BLaER1 treated with 17β-estradiol and CSF1 and Interleukin-3, amounts not matched to agents 10 nM and 100 nM (cell line): ENCODE measurements around the gene SLC25A30.

Experiments used
- H3K27ac ChIP-seq, 11 experiments: shearing (Covaris generic); formaldehyde crosslinking; 2 replicates each; pipeline ENCODE4 v1.8.1; 2022
- H3K27me3 ChIP-seq, 11 experiments: shearing (Covaris generic); formaldehyde crosslinking; 2 replicates each; pipeline ENCODE4 v1.8.1; 2022
- H3K36me3 ChIP-seq, 11 experiments: shearing (Covaris generic); formaldehyde crosslinking; 2 replicates each; pipeline ENCODE4 v1.8.1; 2022
- H3K4me1 ChIP-seq, 10 experiments: shearing (Covaris generic); formaldehyde crosslinking; 2 replicates each; pipeline ENCODE4 v1.8.1; 2022
- H3K4me2 ChIP-seq, 11 experiments: shearing (Covaris generic); formaldehyde crosslinking; 2 replicates each; pipeline ENCODE4 v1.8.1; 2022
- H3K4me3 ChIP-seq, 10 experiments: shearing (Covaris generic); formaldehyde crosslinking; 2 replicates each; pipeline ENCODE4 v1.8.1; 2022
- H3K9ac ChIP-seq, 11 experiments: shearing (Covaris generic); formaldehyde crosslinking; 2 replicates each; pipeline ENCODE4 v1.8.1; 2022
- H3K9me3 ChIP-seq, 11 experiments: shearing (Covaris generic); formaldehyde crosslinking; replicated peaks in 1 of 11; 2 replicates each; pipeline ENCODE4 v1.8.1; 2022
- H4K20me1 ChIP-seq, 11 experiments: shearing (Covaris generic); formaldehyde crosslinking; 2 replicates each; pipeline ENCODE4 v1.8.1; 2022
- Cebpa-rat ChIP-seq, 11 experiments: shearing (Covaris generic); IDR thresholded peaks; 2 replicates each; pipeline ENCODE4 v1.8.1; 2022

Gene SLC25A30

GRCh38 chr13:45417790-45418534 is at the start of gene SLC25A30:
SLC25A30 (minus strand) TSS chr13:45418373; CDS start chr13:45411425, 6,948 bp downstream.
- peaks cover 0 to 9% (median 0%) of the 10 kb centered on the region in 11 experiments; a peak in 3 of 22 replicates for H3K36me3 ChIP-seq
- no peaks in the 10 kb centered on the region for H3K9me3 ChIP-seq
- H3K27me3 ChIP-seq: no peaks in the 10 kb centered on the region
- peak within 1 kb of the TSS; percentile 79 to 94 (median 91) for H3K4me2 ChIP-seq
- no peak for TF ChIP-seq Cebpa-rat (IDR thresholded peaks at IDR 0.05)
- peak within 1 kb of the TSS; percentile 64 to 86 (median 78) for H3K4me3 ChIP-seq
- peaks cover 0 to 15% (median 0%) of the 10 kb centered on the region in 11 experiments; a peak in 7 of 22 replicates for H4K20me1 ChIP-seq
- H3K9ac ChIP-seq: peak within 1 kb of the TSS; percentile 80 to 89 (median 83)
- peak within 1 kb of the TSS; percentile 71 to 89 (median 83); a peak in 21 of 22 replicates for H3K27ac ChIP-seq
- peaks cover 10 to 19% (median 13%) of the 10 kb centered on the region in 10 experiments for H3K4me1 ChIP-seq

GRCh38 chr13:45466359-45466758 is 48.2 kb upstream of the SLC25A30 start:
- peak overlapping the region; percentile 71 to 94 (median 89) for H3K4me2 ChIP-seq
- H3K4me1 ChIP-seq: peaks cover 22 to 37% (median 30%) of the 10 kb centered on the region in 10 experiments
- H3K27me3 ChIP-seq: no peaks in the 10 kb centered on the region
- TF ChIP-seq Cebpa-rat (IDR thresholded peaks at IDR 0.05): no peak
- peak overlapping the region in 10 of 11 experiments; percentile 88 to 97 (median 94); a peak in 12 of 22 replicates for H3K9ac ChIP-seq
- H3K36me3 ChIP-seq: peaks cover 3 to 39% (median 15%) of the 10 kb centered on the region in 11 experiments; a peak in 12 of 22 replicates
- no peak overlapping the region for H3K27ac ChIP-seq
- H3K4me3 ChIP-seq: peak overlapping the region; percentile 83 to 98 (median 90); a peak in 15 of 20 replicates
- peaks cover 21 to 64% (median 57%) of the 10 kb centered on the region in 11 experiments; a peak in 20 of 22 replicates for H4K20me1 ChIP-seq
- peaks cover 0 to 6% (median 0%) of the 10 kb centered on the region in 11 experiments; a peak in 2 of 22 replicates for H3K9me3 ChIP-seq

GRCh38 chr13:45464687-45465453 is 46.7 kb upstream of the SLC25A30 start, which contains the start of gene COG3:
COG3 (plus strand) TSS chr13:45464939; CDS start chr13:45465037, 98 bp downstream.
- peaks cover 22 to 37% (median 30%) of the 10 kb centered on the region in 10 experiments for H3K4me1 ChIP-seq
- peaks cover 1 to 5% (median 4%) of the 10 kb centered on the region in 11 experiments; a peak in 17 of 22 replicates for H3K9me3 ChIP-seq
- peak within 1 kb of the TSS; percentile 86 to 96 (median 91) for H3K27ac ChIP-seq

GRCh38 chr13:45464141-45464686 is 46.0 kb upstream of the SLC25A30 start:
- Histone ChIP-seq H3K27ac (peak overlapping the region; percentile 86 to 96 (median 91)), H3K4me3 (peak overlapping the region; percentile 83 to 98 (median 90)), H3K9ac (peak overlapping the region; percentile 88 to 97 (median 94); a peak in 21 of 22 replicates), H3K36me3 (peaks cover 0 to 24% (median 12%) of the 10 kb centered on the region in 11 experiments; a peak in 5 of 22 replicates), H3K27me3 (no peaks in the 10 kb centered on the region), H3K4me1 (peaks cover 22 to 37% (median 30%) of the 10 kb centered on the region in 10 experiments), H4K20me1 (peaks cover 21 to 43% (median 39%) of the 10 kb centered on the region in 11 experiments; a peak in 20 of 22 replicates), H3K9me3 (peaks cover 8 to 12% (median 11%) of the 10 kb centered on the region in 11 experiments; a peak in 19 of 22 replicates), H3K4me2 (peak overlapping the region; percentile 83 to 95 (median 88))
- no peak for TF ChIP-seq Cebpa-rat (IDR thresholded peaks at IDR 0.05)

More at GRCh38 chr13:45464687-45465453, 46.7 kb upstream of the SLC25A30 start, which contains the start of gene COG3:
- TF ChIP-seq Cebpa-rat (IDR thresholded peaks at IDR 0.05): no peak
- Histone ChIP-seq H4K20me1 (peaks cover 21 to 49% (median 43%) of the 10 kb centered on the region in 11 experiments; a peak in 20 of 22 replicates), H3K36me3 (peaks cover 0 to 24% (median 12%) of the 10 kb centered on the region in 11 experiments; a peak in 5 of 22 replicates), H3K9ac (peak within 1 kb of the TSS; percentile 88 to 97 (median 94)), H3K4me2 (peak within 1 kb of the TSS; percentile 83 to 95 (median 91)), H3K4me3 (peak within 1 kb of the TSS; percentile 83 to 98 (median 90)), H3K27me3 (no peaks in the 10 kb centered on the region)

GRCh38 chr13:45456196-45456972 is 38.2 kb upstream of the SLC25A30 start:
- Histone ChIP-seq H3K9ac (no peak overlapping the region), H3K4me2 (no peak overlapping the region), H3K27me3 (no peaks in the 10 kb centered on the region), H3K9me3 (peaks cover 33 to 46% (median 41%) of the 10 kb centered on the region in 11 experiments), H3K27ac (no peak overlapping the region), H3K36me3 (no peaks in the 10 kb centered on the region), H4K20me1 (no peaks in the 10 kb centered on the region), H3K4me3 (no peak overlapping the region), H3K4me1 (0 out of 20 replicates have a peak, but pooled peaks cover 0 to 5% (median 0%) of the 10 kb centered on the region in 10 experiments)
- no peak for TF ChIP-seq Cebpa-rat (IDR thresholded peaks at IDR 0.05)

GRCh38 chr13:45454204-45454603 is 36.0 kb upstream of the SLC25A30 start:
- no peaks in the 10 kb centered on the region for H3K36me3 ChIP-seq
- 0 out of 20 replicates have a peak, but pooled peaks cover 0 to 5% (median 0%) of the 10 kb centered on the region in 10 experiments for H3K4me1 ChIP-seq
- no peak overlapping the region for H3K4me3 ChIP-seq
- H3K27me3 ChIP-seq: no peaks in the 10 kb centered on the region
- peaks cover 24 to 35% (median 30%) of the 10 kb centered on the region in 11 experiments for H3K9me3 ChIP-seq
- TF ChIP-seq Cebpa-rat (IDR thresholded peaks at IDR 0.05): no peak
- no peaks in the 10 kb centered on the region for H4K20me1 ChIP-seq
- no peak overlapping the region for H3K27ac ChIP-seq
- H3K4me2 ChIP-seq: no peak overlapping the region
- H3K9ac ChIP-seq: no peak overlapping the region

GRCh38 chr13:45451282-45451681 is 33.1 kb upstream of the SLC25A30 start:
- no peak overlapping the region for H3K9ac ChIP-seq
- no peaks in the 10 kb centered on the region for H4K20me1 ChIP-seq
- no peak overlapping the region for H3K27ac ChIP-seq
- TF ChIP-seq Cebpa-rat (IDR thresholded peaks at IDR 0.05): no peak
- H3K27me3 ChIP-seq: no peaks in the 10 kb centered on the region
- H3K36me3 ChIP-seq: no peaks in the 10 kb centered on the region
- H3K9me3 ChIP-seq: peaks cover 0 to 6% (median 2%) of the 10 kb centered on the region in 11 experiments; a peak in 15 of 22 replicates
- no peak overlapping the region for H3K4me2 ChIP-seq
- H3K4me1 ChIP-seq: 0 out of 20 replicates have a peak, but pooled peaks cover 0 to 5% (median 0%) of the 10 kb centered on the region in 10 experiments
- no peak overlapping the region for H3K4me3 ChIP-seq
